ENCODE results near the gene CDC42BPB. TPM values are rescaled to one million over a fixed set of nuclear protein-coding genes. Genes with fewer than 3 reads are reported as not detected.
A peak's percentile ranks its signal among the peaks of the same experiment; 100 is the strongest.

Gene CDC42BPB
- total RNA-seq, 4 donors from 2014 or later, result 90.7 to 153 (median 101) TPM

DNA sequence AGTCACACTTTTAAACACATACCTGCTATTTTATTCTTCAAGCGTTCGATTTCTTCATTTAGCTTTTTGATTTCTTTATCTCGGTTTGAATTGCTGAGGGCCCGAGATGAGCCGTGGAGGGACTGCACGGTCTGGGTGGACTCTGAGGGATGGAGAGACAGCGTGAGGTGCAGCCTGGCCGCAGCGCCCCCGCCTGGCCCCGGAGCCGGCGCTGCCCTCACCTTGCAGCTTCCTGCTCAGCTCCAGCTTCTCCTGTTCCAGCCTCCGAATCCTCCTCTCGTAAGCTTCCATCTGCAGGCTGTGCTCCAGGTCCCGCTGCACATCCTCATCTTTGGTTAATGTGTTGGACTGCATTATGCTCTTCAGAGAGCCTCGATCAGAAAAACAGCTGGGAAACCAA, 81.7 kb downstream of the CDC42BPB start:
- WGBS, 2 donors, result 89 to 92% methylated on average over 17 of the region's 17 CpGs

GRCh38 chr14:102973706-102974285, 83.6 kb downstream of the CDC42BPB start:
- WGBS, 2 donors, result 85 to 88% methylated on average over 17 to 20 of the region's 22 CpGs
- DNase-seq, result no peak
- no peak overlapping the region for H3K4me3 ChIP-seq (replicated peaks in 1 of 3)
- intact Hi-C loops (cut with DNase I), result no loop called here
- peaks cover 8 to 12% of the 10 kb centered on the region in 2 donors for H3K4me1 ChIP-seq
- no peaks in the 10 kb centered on the region for H3K27me3 ChIP-seq
- no peak overlapping the region for H3K27ac ChIP-seq
- H3K36me3 ChIP-seq, result peaks cover 44 to 51% of the 10 kb centered on the region in 2 donors
- no peak for TF ChIP-seq POLR2A (IDR thresholded peaks at IDR 0.05)
- TF ChIP-seq CTCF (IDR thresholded peaks at IDR 0.05), result no peak
- H3K9me3 ChIP-seq, result no peaks in the 10 kb centered on the region

More for the DNA sequence above, 81.7 kb downstream of the CDC42BPB start:
- no peaks in the 10 kb centered on the region for H3K27me3 ChIP-seq
- TF ChIP-seq POLR2A (IDR thresholded peaks at IDR 0.05) (no peak), CTCF (IDR thresholded peaks at IDR 0.05) (no peak)
- intact Hi-C loops (cut with DNase I), result no loop called here
- no peaks in the 10 kb centered on the region for H3K9me3 ChIP-seq
- no peak overlapping the region for H3K27ac ChIP-seq
- H3K4me1 ChIP-seq, result peaks cover 5 to 8% of the 10 kb centered on the region in 2 donors
- peaks cover 42 to 52% of the 10 kb centered on the region in 2 donors for H3K36me3 ChIP-seq
- DNase-seq, result no peak
- H3K4me3 ChIP-seq (replicated peaks in 1 of 3), result no peak overlapping the region

DNA sequence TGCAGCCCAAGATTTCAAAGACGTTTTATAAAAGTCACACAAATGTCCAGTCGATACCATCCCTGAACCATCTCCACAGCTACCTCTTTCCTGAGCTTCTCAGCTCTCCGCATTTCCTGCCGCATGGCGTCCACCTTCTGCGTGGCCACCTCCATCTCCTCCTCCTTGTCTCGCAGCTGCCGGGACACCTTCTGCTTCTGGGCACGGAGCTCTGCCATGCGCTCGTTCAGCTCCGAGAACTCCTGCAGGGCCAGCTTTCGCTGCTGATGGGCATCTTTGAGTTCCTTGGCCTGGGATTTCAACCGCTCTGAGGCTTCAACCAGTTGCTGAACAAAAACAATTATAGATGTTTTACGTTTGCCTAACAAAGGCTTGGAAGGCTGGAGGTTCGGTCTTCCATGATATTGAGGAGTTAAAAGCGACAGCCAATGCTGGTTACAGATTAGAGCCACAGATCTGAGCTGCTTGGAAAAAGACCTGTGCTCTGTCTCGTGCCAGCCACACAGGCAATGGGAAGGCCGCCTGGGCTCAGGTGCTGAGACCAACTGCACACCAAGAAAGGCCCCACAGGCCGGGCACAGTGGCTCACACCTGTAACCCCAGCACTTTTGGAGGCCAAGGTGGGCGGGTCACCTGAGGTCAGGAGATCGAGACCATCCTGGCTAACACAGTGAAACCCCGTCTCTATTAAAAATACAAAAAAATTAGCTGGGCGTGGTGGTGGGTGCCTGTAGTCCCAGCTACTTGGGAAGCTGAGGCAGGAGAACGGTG, 85.3 kb downstream of the CDC42BPB start:
- TF ChIP-seq CTCF (IDR thresholded peaks at IDR 0.05) (no peak), POLR2A (IDR thresholded peaks at IDR 0.05) (no peak)
- intact Hi-C loops (cut with DNase I), result no loop called here
- H3K36me3 ChIP-seq, result peaks cover 61% of the 10 kb centered on the region in 2 donors

GRCh38 chr14:102971314-102971713, 86.0 kb downstream of the CDC42BPB start:
- DNase-seq, result peak; percentile 71 to 76
- no peak for TF ChIP-seq POLR2A (IDR thresholded peaks at IDR 0.05)
- TF ChIP-seq CTCF (IDR thresholded peaks at IDR 0.05), result peak in 1 of 6 experiments; percentile 14
- no peaks in the 10 kb centered on the region for H3K27me3 ChIP-seq
- H3K4me1 ChIP-seq, result peaks cover 8 to 12% of the 10 kb centered on the region in 2 donors
- intact Hi-C loops (cut with DNase I), result no loop called here
- H3K9me3 ChIP-seq, result no peaks in the 10 kb centered on the region
- peaks cover 61 to 68% of the 10 kb centered on the region in 2 donors for H3K36me3 ChIP-seq
- peak overlapping the region in 1 of 3 donors; percentile 39 for H3K27ac ChIP-seq
- H3K4me3 ChIP-seq (replicated peaks in 1 of 3), result no peak overlapping the region
- WGBS, 2 donors, result 33 to 49% methylated on average over 9 of the region's 9 CpGs

More for the DNA sequence above, 85.3 kb downstream of the CDC42BPB start:
- DNase-seq, result no peak
- 97% methylated on average over 25 of the region's 25 CpGs for WGBS, 2 donors
- Histone ChIP-seq H3K27me3 (no peaks in the 10 kb centered on the region), H3K4me3 (replicated peaks in 1 of 3) (no peak overlapping the region), H3K4me1 (peaks cover 8 to 12% of the 10 kb centered on the region in 2 donors), H3K27ac (no peak overlapping the region), H3K9me3 (no peaks in the 10 kb centered on the region)

DNA sequence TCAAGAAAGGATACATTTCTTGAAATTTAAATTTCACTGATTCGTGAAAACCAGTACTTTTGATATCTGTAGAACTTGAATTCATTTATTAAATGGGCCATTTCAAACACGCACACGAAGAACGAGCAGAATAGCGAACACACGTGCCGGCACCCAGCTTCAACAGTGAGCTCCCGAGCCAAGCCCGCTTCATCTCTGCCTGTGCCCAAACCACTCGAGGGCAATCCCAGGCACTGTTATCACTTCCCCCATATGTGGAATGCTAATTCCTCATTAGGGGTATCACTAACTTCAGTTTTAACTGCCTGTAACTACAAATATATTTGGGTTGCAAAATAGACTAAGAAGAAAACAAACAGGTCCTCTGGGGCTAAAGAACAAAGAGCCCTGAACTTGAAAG, 86.9 kb downstream of the CDC42BPB start:
- Histone ChIP-seq H3K4me3 (replicated peaks in 1 of 3) (no peak overlapping the region), H3K36me3 (peaks cover 61 to 71% of the 10 kb centered on the region in 2 donors), H3K27ac (peak overlapping the region in 1 of 3 donors; percentile 39), H3K9me3 (no peaks in the 10 kb centered on the region), H3K27me3 (no peaks in the 10 kb centered on the region), H3K4me1 (peaks cover 8 to 12% of the 10 kb centered on the region in 2 donors)
- TF ChIP-seq POLR2A (IDR thresholded peaks at IDR 0.05) (no peak), CTCF (IDR thresholded peaks at IDR 0.05) (no peak)
- no peak for DNase-seq
- 94 to 95% methylated on average over 10 of the region's 10 CpGs for WGBS, 2 donors
- intact Hi-C loops (cut with DNase I), result no loop called here
